Ishikawa (cell line): Measurements from ENCODE around the gene MESD.

Experiments
- CEBPB ChIP-seq: IDR thresholded peaks from 2 replicates; pipeline ENCODE4 v1.6.1; 2012
- CREB1 ChIP-seq: IDR thresholded peaks from 2 replicates; pipeline ENCODE4 v1.6.1; 2012; ENCODE audit warnings: low read depth
- EGR1 ChIP-seq: IDR thresholded peaks from 2 replicates; pipeline ENCODE4 v1.6.1; 2012
- EP300 ChIP-seq: IDR thresholded peaks from 2 replicates; pipeline ENCODE4 v1.6.1; 2012; ENCODE audit warnings: borderline replicate concordance
- FOXM1 ChIP-seq: IDR thresholded peaks from 2 replicates; pipeline ENCODE4 v1.6.1; 2012; ENCODE audit warnings: low read depth, borderline replicate concordance
- RAD21 ChIP-seq: IDR thresholded peaks from 2 replicates; pipeline ENCODE4 v1.6.1; 2012; ENCODE audit warnings: low read depth
- TAF1 ChIP-seq: IDR thresholded peaks from 2 replicates; pipeline ENCODE4 v1.6.1; 2012; ENCODE audit warnings: low read depth, mild to moderate bottlenecking
- TCF12 ChIP-seq: IDR thresholded peaks from 2 replicates; pipeline ENCODE4 v1.6.1; 2012; ENCODE audit warnings: low read depth
- YY1 ChIP-seq: IDR thresholded peaks from 2 replicates; pipeline ENCODE4 v1.6.1; 2012; ENCODE audit warnings: low read depth
- ZBTB7A ChIP-seq: IDR thresholded peaks from 2 replicates; pipeline ENCODE4 v1.6.1; 2012; ENCODE audit warnings: low read depth
- TF ChIP-seq, protein P1 (sequence below): IDR thresholded peaks from 2 replicates; pipeline ENCODE4 v1.6.1; 2012; ENCODE audit warnings: low read depth, mild to moderate bottlenecking
- TF ChIP-seq, protein P2 (sequence below): IDR thresholded peaks from 2 replicates; pipeline ENCODE4 v1.6.1; 2012
- TF ChIP-seq, protein P3 (sequence below): IDR thresholded peaks from 2 replicates; pipeline ENCODE4 v1.6.1; 2012

DNA sequence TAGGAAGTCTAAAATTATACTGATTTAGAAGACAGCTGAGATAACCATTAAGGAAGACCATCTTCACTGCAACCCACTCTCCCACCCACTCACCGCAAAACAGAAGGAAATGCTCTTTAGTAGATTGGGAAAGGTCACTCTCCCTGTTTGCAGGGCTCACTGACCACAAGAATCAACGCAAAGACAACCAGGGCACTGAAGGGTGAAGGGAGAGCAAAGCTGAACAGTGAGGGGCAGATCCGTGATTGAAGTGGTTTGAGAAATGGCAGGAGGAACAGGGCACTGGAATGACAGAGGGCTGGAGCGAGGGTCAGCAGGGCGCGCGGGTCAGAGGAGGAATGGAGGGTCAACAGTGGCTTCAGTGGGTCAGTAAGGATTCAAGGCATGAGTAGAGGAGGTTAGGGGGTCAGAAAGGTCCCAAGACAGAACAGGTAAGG is 520 bp downstream of the MESD start:
- TF ChIP-seq YY1 = no peak
- no peak for TF ChIP-seq TAF1
- TF ChIP-seq ZBTB7A = no peak
- TF ChIP-seq, protein P1, sequence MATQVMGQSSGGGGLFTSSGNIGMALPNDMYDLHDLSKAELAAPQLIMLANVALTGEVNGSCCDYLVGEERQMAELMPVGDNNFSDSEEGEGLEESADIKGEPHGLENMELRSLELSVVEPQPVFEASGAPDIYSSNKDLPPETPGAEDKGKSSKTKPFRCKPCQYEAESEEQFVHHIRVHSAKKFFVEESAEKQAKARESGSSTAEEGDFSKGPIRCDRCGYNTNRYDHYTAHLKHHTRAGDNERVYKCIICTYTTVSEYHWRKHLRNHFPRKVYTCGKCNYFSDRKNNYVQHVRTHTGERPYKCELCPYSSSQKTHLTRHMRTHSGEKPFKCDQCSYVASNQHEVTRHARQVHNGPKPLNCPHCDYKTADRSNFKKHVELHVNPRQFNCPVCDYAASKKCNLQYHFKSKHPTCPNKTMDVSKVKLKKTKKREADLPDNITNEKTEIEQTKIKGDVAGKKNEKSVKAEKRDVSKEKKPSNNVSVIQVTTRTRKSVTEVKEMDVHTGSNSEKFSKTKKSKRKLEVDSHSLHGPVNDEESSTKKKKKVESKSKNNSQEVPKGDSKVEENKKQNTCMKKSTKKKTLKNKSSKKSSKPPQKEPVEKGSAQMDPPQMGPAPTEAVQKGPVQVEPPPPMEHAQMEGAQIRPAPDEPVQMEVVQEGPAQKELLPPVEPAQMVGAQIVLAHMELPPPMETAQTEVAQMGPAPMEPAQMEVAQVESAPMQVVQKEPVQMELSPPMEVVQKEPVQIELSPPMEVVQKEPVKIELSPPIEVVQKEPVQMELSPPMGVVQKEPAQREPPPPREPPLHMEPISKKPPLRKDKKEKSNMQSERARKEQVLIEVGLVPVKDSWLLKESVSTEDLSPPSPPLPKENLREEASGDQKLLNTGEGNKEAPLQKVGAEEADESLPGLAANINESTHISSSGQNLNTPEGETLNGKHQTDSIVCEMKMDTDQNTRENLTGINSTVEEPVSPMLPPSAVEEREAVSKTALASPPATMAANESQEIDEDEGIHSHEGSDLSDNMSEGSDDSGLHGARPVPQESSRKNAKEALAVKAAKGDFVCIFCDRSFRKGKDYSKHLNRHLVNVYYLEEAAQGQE = no peak
- TF ChIP-seq EP300 = no peak
- no peak for TF ChIP-seq CEBPB
- no peak for TF ChIP-seq RAD21
- TF ChIP-seq EGR1 = no peak
- TF ChIP-seq TCF12 = no peak
- no peak for TF ChIP-seq CREB1
- TF ChIP-seq, protein P2, sequence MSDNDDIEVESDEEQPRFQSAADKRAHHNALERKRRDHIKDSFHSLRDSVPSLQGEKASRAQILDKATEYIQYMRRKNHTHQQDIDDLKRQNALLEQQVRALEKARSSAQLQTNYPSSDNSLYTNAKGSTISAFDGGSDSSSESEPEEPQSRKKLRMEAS = no peak
- TF ChIP-seq, protein P3, sequence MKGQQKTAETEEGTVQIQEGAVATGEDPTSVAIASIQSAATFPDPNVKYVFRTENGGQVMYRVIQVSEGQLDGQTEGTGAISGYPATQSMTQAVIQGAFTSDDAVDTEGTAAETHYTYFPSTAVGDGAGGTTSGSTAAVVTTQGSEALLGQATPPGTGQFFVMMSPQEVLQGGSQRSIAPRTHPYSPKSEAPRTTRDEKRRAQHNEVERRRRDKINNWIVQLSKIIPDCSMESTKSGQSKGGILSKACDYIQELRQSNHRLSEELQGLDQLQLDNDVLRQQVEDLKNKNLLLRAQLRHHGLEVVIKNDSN = no peak
- TF ChIP-seq FOXM1 = no peak
